HG02981 (cell line): ENCODE measurements around the gene ZC3H18.

Experiments
- ATAC-seq: cut with Tn5 transposase; IDR thresholded peaks from one replicate; pipeline ENCODE4 v1.9.1; 2021; ENCODE audit warnings: mild to moderate bottlenecking, moderate library complexity; ENCODE audit not compliant: unreplicated experiment

ZC3H18 gene

DNA sequence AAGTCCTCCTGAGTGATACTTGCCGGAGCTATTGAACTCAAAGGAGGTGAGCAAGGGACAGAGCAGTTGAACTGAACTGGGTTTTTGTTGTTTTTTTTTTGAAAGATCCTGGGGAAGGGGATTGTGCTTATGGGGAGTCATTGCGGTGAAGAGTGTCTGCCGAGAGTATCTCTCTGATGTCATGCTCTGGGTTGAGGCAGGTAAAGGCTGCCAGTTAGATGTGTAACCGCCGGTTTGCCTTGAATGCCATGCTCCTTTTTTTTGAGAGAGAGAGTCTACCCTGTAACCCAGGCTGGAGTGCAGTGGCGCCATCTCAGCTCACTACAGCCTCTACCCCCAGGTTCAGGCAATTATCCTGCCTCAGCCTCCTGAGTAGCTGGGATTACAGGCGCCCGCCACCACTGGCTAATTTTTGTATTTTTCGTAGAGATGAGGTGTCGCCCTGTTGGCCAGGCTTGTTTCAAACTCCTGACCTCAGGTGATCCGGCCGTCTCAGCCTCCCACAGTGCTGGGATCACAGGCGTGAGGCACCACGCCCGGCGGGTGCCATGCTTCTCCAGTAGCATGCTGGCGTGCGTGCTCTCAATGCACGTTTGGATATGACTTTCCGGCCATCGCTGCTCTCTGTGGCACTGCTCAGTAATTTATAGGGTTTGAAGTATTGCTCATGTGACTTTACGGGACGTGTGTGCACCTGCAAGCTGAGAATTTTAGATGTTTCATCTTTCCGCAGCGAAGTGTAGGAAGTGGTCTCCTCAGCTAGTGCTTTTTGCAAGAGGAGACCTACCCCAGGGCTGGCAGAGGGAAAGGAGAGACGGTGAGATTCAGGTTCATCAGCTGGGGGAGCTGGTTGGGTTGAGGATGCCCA is 8.5 kb downstream of the ZC3H18 start:
- no peak for ATAC-seq

DNA sequence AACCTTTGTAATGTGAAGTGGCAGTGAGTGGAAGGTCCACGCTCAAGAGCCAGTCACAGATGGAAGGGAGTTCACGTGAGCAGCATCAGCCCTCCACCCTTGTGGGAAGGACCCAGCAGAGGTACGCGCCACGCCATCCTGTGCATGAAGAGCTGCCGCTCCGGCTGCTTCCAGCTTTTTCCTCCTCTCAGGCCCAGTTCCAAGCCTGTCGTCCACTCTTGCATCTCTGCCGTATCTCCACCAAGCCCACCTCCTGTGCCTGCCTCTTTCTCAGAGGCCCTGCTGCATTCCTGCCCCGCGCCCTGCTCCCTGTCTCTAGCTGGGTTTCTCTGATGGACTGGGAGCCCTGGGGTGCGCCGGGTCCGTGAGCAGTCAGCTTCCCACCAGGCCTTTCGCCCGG is 10.2 kb downstream of the ZC3H18 start:
- ATAC-seq = no peak

DNA sequence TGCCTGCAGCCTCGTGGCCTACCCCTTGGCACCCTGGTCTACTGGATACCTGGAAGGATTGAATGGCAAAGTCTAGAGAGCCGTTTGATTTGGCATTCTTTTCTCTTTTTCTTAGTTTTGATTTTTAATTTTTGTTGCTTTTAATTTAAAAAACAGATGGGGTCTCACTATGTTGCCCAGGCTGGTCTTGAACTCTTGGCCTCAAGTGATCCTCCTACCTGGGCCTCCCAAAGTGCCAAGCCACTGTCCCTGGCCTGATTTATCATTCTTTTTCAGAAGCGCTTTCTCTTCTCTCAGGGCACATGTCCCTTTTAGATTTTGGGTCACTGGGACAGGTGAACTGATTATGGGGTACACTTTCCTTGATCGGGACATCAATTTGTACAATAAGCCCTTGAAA is 10.8 kb downstream of the ZC3H18 start:
- ATAC-seq = no peak

DNA sequence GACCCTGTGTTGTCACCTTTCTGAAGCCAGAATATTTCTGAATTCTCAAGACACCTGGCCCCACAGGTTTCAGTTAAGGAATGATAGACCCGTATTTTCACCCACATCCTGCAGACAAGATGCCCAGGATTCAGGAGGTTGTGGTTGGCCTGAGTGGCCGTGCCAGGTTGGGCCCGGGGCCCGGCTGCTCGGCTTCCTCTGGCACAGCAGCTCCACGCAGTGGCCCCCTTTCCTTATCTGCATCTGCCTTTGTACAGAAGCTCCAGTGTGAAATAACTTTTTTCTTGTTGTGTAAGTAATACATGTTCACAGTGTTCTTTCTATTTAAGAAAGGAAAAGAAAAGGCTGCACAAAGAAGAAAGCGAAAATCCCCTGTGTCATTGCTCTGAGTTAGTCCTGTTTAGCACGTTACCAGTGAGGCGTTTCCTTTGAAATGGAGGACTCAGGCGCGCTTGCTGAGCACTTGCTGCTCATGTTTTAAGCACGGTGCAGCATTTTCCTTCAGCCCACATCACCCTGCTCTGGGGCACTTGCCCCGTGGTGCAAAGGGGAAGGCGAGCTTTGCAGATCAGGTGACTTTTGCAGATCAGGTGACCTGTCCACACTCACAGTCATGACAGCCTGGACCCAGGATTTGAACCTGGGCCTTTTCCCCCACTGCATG is 12.8 kb downstream of the ZC3H18 start:
- no peak for ATAC-seq

DNA sequence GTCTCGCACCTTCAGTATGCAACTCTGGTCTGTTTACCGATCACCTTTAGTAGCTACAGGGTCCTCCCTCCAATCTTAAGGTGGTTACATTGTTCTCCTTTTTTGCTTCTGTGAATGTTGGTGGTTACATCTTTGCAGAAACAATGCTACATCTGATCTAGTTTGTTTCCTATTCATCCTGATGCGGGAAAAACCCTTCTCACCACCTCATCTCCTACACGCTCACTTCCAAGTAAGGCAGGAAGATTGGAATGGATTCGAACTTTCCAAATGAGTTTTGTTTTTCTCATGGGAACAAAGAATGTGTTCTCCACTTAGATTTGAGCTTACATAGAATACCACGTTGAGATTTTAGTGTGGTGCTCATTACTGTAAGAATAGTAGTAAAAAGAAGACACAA is 14.5 kb downstream of the ZC3H18 start:
- no peak for ATAC-seq

DNA sequence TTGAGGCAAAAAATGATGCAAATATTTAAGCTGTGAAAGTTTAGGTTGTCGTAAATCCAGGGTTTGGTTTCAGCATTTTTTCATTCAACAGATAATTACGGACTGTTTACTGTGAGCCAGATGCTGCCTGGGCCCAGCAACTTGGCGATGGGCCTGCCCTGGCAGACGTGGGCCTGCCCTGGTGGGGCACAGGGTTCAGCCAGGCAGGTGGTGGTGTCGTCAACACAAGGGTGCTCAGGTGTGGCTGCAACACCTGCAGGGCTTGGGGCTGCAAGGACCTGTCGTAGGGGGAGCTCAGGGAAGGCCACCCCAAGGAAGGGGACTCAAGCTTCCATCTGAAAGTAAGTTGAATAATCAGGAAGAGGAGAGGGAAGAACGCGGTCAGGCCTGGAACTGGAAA is 15.1 kb downstream of the ZC3H18 start:
- no peak for ATAC-seq

DNA sequence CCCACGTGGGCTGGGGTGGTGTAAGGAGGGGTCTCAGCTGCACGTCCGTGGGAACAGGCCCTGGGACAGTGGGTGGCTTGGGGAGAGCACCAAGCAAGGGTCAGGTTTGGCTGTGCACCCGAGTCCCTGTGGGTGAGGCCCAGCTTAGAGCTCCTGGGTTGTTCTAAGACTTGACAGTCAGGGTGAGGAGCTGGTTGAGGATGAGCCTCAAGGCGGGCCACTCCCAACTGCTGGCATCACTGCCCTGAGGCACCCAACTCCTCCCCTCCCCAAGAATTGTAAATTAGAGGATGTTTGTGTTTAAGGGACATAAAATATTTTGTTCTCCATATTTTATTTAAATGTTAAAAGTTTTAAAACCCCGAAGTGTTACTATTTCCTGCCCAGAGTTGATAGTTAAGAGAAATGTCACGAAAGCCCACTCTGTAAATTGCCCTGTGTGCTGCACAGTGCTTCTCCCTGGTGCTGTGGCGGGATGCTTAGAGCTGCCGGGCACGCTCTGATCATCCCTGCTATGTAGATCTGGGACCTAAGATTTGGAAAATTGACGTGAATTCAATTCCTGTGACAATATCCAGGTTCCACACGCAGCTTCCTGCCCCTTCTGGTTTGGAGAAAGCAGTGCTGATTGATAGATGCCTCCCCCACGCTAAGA is 15.9 kb downstream of the ZC3H18 start:
- ATAC-seq = no peak

DNA sequence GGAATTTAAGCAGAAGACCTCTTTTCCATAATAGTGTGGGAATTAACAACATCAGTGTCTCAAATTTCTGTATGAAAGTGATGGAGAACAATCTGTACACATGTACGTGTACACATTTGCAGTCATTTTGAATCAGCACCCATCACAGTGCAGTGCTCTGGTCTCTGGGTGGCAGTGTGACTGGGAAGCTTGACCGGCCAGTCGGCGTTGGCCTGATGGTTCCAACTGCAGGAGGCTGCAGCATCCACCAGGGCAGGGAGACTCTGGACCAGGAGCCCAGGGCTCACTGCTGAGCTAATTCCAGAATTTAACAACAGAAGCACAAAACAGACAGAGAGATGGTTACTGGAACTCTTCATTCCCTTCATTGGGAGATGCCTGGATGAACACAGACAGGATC is 17.9 kb downstream of the ZC3H18 start:
- ATAC-seq = no peak

DNA sequence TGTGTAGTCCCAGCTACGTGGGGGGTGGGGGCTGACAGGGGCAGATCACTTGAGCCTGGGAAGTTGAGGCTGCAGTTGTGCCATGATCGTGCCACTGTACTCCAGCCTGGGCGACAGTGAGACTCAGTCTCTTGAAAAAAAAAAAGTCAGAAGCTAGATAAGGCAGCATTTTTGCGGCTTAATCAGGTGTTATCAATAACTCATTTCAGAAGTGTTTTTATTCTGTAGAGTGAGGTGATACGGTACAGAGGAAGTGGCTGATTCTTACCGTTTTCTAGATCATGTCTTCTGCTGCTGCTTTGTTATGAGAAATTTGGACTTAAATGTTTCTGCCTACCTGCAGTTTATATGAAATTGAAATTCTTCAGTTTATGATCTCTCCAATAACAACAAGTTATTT is 18.6 kb downstream of the ZC3H18 start:
- no peak for ATAC-seq

DNA sequence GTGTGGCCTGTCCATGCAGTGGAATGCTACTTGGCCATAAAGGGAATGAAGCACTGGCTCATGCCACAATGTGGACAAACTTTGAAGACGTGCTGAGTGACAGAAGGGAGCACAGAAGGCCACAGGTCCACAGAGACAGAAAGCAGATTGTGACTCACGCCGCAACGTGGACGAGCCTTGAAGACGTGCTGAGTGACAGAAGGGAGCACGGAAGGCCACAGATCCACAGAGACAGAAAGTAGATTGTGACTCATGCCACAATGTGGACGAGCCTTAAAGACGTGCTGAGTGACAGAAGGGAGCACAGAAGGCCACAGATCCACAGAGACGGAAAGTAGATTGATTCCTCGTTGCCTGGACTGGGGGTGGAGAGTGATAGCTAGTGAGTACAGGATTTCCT is 19.2 kb downstream of the ZC3H18 start:
- no peak for ATAC-seq

DNA sequence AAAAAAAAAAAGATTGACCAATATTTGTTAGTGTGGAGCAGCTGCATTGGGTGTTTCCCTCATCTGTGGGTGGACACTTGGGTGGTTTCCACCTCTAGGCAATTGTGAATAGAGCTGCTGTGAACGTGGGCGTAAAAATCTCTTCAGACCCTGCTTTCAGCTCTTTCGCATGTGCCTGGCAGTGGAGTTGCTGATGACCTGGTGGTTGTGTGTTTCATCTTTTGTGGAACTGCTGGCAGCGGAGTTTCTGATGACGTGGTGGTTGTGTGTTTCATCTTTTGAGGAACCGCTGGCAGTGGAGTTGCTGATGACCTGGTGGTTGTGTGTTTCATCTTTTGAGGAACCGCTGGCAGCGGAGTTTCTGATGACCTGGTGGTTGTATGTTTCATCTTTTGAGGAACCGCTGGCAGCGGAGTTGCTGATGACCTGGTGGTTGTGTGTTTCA is 21.4 kb downstream of the ZC3H18 start:
- no peak for ATAC-seq

DNA sequence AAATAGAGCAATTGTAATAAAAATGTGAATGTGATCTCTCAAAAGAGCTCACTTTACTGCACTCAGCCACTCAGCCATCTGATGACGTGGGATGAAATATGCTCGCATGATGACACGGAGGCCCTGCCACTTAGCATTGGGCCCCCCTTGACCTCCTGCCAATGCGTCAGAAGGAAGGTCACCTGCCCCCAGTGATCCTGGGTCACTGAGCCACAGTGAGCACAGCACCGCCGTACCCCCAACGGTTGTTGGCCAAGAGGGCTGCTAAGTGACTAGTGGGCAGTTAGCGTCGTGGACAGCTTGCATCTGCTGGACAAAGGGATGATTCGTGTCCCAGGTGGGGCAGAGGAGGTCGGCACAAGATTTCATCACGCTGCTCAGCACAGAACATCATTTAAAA is 22.9 kb downstream of the ZC3H18 start:
- no peak for ATAC-seq

DNA sequence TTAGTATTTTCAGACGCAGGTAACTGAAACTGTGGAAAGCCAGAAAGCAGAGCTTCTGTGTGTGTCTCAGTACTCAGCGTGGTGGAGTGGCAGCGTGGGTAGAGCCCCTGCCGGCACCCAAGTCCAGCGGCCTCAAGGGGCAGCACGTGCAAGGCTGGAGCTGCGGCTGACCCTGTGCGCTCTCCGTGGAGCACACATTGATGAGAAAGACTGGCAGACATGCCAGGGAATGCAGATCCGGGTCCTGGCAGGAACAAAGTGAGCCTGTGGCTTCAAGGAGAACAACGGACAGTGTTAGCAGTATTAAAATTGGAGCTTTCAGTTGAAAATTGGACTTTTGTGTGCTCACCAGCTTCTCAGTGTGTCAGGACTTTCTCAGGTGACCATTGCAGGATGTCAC is 23.3 kb downstream of the ZC3H18 start:
- no peak for ATAC-seq

DNA sequence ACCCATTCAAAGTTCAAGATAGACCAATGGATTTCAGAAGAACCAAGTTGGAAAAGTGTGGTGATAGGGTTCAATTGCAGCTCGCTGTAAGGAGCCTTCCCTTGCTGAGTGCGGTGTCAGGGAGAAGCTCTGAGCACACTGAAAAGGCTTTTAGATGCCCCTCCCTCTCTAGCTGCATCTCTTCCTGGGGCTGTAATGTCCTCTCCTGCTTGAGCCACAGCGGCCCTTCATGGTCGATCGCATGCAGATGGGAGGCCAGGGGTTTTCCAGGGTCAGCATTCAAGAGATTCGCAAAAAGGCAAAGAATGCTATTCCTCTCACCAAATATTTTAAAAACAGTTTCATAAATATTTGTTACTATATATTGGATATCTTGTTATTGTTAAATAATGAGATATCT is 23.7 kb downstream of the ZC3H18 start:
- ATAC-seq = no peak

DNA sequence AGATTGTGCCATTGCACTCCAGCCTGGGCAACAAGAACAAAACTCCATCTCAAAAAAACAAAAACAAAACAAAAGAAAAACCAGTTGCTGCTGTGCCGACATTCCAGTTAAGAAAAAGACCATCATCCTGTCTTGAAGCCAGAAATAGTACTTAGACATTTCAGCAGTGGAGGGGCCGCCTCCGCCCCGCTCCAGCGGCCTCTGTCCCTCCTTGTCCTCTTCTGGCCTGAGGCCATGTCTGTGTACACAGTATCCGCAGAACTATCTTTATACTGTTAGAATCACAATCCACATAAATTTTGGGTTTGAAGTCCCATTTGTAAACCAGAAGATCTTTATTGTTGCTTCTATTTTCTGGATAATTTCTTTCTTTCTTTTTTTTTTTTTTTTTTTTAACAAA is 24.9 kb downstream of the ZC3H18 start:
- no peak for ATAC-seq

DNA sequence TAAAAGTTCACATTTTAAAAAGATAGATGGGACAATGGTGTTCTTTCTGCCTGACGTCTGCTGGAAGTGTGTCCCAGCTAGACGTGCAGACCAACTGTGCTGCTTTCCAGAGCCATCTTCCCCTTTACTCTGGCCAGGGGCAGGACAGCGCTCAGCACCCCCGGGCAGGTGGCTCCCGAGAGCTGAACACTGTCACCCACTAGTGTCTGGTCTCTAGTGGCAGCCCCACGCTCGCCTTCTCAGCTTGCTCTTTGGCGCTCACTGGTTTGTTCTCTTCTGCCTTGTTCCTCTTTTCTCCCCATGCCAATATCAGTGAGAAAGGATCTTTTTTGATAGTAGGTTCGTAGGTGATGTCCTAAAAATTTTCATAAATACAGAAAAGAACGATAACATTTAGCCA is 25.7 kb downstream of the ZC3H18 start:
- no peak for ATAC-seq

DNA sequence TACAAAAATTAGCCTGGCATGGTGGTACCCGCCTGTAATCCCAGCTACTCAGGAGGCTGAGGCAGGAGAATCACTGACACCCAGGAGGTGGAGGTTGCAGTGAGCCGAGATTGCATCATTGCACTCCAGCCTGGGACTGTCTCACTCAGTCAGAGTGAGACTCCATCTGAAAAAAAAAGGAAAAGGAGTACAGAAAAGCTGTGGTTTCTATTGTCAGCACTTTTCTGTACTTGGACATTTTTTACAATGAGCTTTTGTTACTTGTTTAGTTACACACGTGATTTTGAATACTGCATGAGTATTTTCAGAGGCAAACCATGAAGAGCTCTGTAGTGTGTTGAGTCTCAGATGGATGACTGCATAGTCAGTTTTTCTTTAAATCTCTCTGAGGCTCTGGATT is 26.3 kb downstream of the ZC3H18 start:
- no peak for ATAC-seq

DNA sequence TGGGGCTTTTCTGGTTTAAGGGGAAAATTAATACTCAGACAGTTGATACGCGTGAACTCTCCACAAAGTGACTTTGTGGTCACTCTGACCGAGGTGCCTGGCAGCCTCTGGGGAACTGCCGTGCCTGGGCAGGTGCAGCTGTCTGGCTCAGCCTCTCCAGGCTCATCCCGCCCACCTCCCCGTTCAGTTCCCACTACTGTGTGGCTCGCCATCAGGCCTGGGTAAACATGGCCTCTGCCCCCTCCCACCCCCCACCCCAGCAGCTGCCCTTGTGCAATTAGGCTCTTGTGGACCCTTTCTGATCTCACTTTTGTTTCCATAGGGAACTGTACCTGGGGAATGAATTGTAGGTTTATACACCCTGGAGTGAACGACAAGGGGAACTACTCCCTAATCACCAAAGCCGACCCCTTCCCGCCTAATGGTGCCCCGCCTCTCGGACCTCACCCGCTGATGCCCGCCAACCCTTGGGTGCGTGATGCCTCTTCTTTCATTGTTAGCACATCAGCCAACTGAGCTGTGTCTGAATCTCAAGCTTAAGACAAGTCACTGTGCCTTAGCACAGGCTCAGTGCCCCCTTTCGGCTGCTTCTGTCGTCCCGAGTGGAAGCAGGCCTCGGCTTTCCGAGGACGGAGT is 27.8 kb downstream of the ZC3H18 start:
- no peak for ATAC-seq

DNA sequence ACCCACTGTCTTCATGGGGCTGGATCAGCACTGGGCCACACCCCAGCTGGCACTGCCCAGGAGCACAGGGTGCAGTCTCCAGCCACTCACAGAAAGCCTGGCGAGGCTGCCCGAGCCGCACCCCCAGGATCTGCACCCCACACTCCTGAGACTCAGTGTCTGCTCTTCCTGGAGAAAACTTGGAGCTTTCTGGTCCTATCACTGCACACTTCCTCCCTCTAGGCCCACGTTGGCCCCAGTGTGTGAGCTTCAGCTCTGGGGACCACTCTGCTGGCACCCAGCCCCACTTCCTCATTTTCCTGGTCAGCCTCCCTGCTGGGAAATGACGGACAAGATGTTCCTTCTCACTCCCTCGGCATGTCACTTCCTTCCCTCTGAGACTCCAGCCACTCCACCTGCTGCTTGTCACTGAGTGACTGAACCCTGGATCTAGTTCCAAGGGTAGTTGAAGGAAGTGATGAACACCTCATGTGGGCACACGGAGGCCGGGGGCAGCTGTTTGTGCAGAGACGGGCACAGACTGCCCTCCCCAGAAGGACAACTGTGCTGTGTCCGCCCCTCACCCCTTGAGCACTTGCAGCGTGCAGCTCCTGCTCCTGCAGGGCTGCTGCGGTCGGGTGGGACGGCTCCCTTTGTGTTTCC is 29.0 kb downstream of the ZC3H18 start:
- ATAC-seq = no peak

DNA sequence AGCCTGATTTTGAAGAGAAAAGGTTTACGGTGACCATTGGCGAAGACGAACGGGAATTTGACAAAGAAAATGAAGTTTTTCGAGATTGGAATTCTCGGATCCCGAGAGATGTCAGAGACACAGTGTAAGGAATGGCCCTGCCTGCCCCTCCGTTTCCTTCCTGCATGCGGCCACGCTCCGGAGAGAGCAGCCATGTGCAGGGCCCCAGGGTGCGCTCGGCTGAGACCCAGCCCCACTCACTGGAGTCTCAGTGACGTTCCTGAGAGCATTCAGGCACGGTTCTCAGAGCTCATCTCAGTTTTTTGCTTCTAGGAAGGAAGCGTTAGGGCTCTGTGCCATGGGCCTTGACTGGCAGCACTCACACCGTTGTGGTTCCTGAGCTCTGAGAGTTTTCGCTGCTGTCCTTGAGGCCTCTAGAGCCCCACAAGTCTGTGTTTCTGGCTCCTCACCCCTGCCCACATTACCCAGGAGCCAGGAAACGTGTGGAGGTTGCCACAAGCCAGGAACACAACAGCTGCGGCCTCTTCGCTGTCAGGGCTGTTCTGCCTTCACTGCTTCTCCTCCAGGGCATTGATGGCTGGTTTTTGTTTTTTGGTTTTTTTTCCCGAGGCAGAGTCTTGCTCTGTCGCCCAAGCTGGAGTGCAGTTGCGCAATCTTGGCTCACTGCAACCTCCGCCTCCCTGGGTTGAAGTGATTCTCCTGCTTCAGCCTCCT is 29.8 kb downstream of the ZC3H18 start:
- ATAC-seq = no peak

DNA sequence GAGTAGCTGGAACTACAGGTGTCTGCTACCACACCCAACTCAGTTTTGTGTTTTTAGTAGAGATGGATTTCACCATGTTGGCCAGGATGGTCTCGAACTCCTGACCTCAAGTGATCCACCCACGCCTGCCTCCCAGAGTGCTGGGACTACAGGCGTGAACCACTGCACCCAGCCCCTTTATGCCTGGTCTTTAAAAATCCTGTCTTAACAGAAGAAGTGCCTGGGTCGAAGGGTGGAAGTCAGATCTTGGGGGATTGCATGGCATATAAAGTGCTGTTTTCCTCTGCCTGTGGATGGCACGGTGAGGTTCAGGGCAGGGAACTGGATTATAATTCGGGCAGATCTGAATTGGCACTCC is 30.3 kb downstream of the ZC3H18 start:
- no peak for ATAC-seq
